Suprapubic skin (tissue), 4 donors: ENCODE data around the gene NUP35. TPM values are rescaled to one million over a fixed set of nuclear protein-coding genes. Genes with fewer than 3 reads are reported as not detected.

Source experiments
- DNase-seq, 2 donors: peaks; one replicate each; pipeline ENCODE4 v3.0.0-alpha.2; 2019; ENCODE audit warnings: low spot score in 2 of 2
- H3K27ac ChIP-seq: fragments of 200-600 bp; sonication (generic); one replicate; pipeline ENCODE4 v1.5.1; 2019
- H3K27me3 ChIP-seq: fragments of 200-600 bp; sonication (generic); one replicate; pipeline ENCODE4 v1.5.1; 2019
- H3K36me3 ChIP-seq: fragments of 200-600 bp; sonication (generic); one replicate; pipeline ENCODE4 v1.5.1; 2019
- H3K4me1 ChIP-seq: fragments of 200-600 bp; sonication (generic); one replicate; pipeline ENCODE4 v1.5.1; 2019
- H3K4me3 ChIP-seq: fragments of 200-600 bp; sonication (generic); one replicate; pipeline ENCODE4 v1.5.1; 2019; ENCODE audit warnings: mild to moderate bottlenecking
- H3K9me3 ChIP-seq: fragments of 200-600 bp; sonication (generic); one replicate; pipeline ENCODE4 v1.5.1; 2019
- CTCF ChIP-seq, 2 donors: fragments of 200-600 bp in 1 of 2; fragments of 450-650 bp in 1 of 2; sonication (generic) in 1 of 2; IDR thresholded peaks; one replicate each; pipeline ENCODE4 v1.5.1; 2016 to 2019; ENCODE audit warnings: antibody characterized with exemption in 2 of 2, mild to moderate bottlenecking in 1 of 2, moderate library complexity in 1 of 2
- EP300 ChIP-seq: sonication (generic); formaldehyde crosslinking; IDR thresholded peaks from one replicate; pipeline ENCODE4 v1.6.1; 2017; ENCODE audit warnings: antibody characterized with exemption
- POLR2A ChIP-seq, 2 donors: fragments of 450-650 bp; IDR thresholded peaks; one replicate each; pipeline ENCODE4 v1.6.1; 2017; ENCODE audit warnings: antibody characterized with exemption in 2 of 2, mild to moderate bottlenecking in 2 of 2, moderate library complexity in 2 of 2
- POLR2AphosphoS5 ChIP-seq, 3 donors: sonication (generic); formaldehyde crosslinking; IDR thresholded peaks; one replicate each; pipeline ENCODE4 v1.6.1; 2017; ENCODE audit warnings: antibody characterized with exemption in 3 of 3
- WGBS: methylation state at CpG from one replicate; pipeline ENCODE4 v1.1.5; 2018; 5-methylcytosine and 5-hydroxymethylcytosine counted together
- total RNA-seq, 4 donors: library from RNA; depleted of rRNA; stranded (reverse); fragments of >200 nt; gene quantifications; one replicate each; pipeline ENCODE4 v1.1.0, GENCODE V29; 2016

Gene NUP35
- total RNA-seq, 4 donors from 2014 or later: 15.1 to 27.7 (median 22.7) TPM

GRCh38 chr2:183209395-183210028, 85.3 kb downstream of the NUP35 start:
- TF ChIP-seq EP300 (no peak), POLR2AphosphoS5 (IDR thresholded peaks at IDR 0.05) (no peak), CTCF (IDR thresholded peaks at IDR 0.05) (no peak), POLR2A (IDR thresholded peaks at IDR 0.05) (no peak)
- Histone ChIP-seq H3K27ac (no peak overlapping the region), H3K4me1 (no peaks in the 10 kb centered on the region), H3K9me3 (no peaks in the 10 kb centered on the region), H3K4me3 (no peak overlapping the region), H3K27me3 (no peaks in the 10 kb centered on the region), H3K36me3 (no peaks in the 10 kb centered on the region)
- 100% methylated on average over 1 of the region's 1 CpG for WGBS
- DNase-seq: no peak

Other genes with a start within 250 kb of the NUP35 start
- 100 to 1,000 TPM in 3 of 4 donors, 10 to 100 TPM in 1; 94.5 to 146 (median 116) TPM for gene NCKAP1, start 86.0 kb upstream of the NUP35 start, total RNA-seq
- 1 to 10 TPM; 1.3 to 3.8 (median 2.0) TPM for gene DUSP19, start 45.7 kb upstream of the NUP35 start, total RNA-seq